Lower leg skin (tissue), 4 donors: Measurements from ENCODE around the gene ZNF385D. TPM values are rescaled to one million over a fixed set of nuclear protein-coding genes. Genes with fewer than 3 reads are reported as not detected.

Source experiments
- DNase-seq, 2 donors: peaks; one replicate each; pipeline ENCODE4 v3.0.0-alpha.2; 2019; ENCODE audit warnings: low spot score in 2 of 2
- H3K4me3 ChIP-seq: fragments of 200-600 bp; sonication (generic); 2 replicates; pipeline ENCODE4 v1.5.1; 2017; ENCODE audit warnings: mild to moderate bottlenecking, low read depth; ENCODE audit not compliant: poor library complexity, severe bottlenecking
- POLR2A ChIP-seq, 2 donors: fragments of 450-650 bp; IDR thresholded peaks; one replicate each; pipeline ENCODE4 v1.6.1; 2016 to 2017; ENCODE audit warnings: antibody characterized with exemption in 2 of 2, mild to moderate bottlenecking in 1 of 2, moderate library complexity in 1 of 2
- WGBS, 2 donors: methylation state at CpG; one replicate each; pipeline ENCODE4 v1.1.5; 2018; 5-methylcytosine and 5-hydroxymethylcytosine counted together
- intact Hi-C: fragments of 100-400 bp; cut with DNase I; formaldehyde crosslinking; loops from one replicate; pipeline ENCODE4 v1.15.0; 2023; ENCODE audit warnings: low total_unique reads
- total RNA-seq, 4 donors: library from RNA; depleted of rRNA; stranded (reverse); fragments of >200 nt; gene quantifications; one replicate each; pipeline ENCODE4 v1.1.0, GENCODE V29; 2016
- TF ChIP-seq, protein P1 (sequence below), 3 donors: fragments of 450-650 bp; IDR thresholded peaks; one replicate each; pipeline ENCODE4 v1.5.1; 2016; ENCODE audit warnings: antibody characterized with exemption in 3 of 3, mild to moderate bottlenecking in 3 of 3, moderate library complexity in 2 of 3

The ZNF385D gene
- total RNA-seq, 4 donors from 2014 or later = 0.38 to 4.2 (median 2.1) TPM

DNA sequence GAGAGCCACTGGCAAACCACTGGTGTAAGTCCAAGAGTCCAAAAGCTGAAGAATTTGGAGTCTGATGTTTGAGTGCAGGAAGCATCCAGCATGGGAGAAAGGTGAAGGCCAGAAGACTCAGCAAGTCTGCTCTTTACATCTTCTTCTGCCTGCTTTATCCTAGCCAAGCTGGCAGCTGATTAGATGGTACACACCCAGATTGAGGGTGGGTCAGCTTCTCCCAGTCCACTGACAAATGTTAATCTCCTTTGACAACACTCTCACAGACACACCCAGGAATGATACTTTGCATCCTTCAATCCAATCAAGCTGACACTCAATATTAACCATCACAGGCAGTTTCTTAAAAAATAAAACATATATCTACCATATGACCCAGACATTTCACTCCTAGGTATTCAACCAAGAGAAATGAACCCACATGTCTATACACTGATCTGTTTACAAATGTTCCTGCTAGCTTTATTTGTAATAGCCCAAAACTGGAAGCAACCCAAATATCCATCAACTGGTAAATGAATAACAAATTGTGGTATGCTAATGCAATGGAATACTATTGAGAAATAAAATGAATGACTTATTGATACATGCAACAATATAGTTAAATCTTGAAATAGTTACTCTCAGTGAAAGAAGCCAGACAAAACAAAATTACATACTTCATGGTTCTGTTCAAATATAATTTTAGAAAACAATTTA, 373.8 kb downstream of the ZNF385D start:
- no peak overlapping the region for H3K4me3 ChIP-seq
- intact Hi-C loops = no loop called here
- TF ChIP-seq, protein P1, sequence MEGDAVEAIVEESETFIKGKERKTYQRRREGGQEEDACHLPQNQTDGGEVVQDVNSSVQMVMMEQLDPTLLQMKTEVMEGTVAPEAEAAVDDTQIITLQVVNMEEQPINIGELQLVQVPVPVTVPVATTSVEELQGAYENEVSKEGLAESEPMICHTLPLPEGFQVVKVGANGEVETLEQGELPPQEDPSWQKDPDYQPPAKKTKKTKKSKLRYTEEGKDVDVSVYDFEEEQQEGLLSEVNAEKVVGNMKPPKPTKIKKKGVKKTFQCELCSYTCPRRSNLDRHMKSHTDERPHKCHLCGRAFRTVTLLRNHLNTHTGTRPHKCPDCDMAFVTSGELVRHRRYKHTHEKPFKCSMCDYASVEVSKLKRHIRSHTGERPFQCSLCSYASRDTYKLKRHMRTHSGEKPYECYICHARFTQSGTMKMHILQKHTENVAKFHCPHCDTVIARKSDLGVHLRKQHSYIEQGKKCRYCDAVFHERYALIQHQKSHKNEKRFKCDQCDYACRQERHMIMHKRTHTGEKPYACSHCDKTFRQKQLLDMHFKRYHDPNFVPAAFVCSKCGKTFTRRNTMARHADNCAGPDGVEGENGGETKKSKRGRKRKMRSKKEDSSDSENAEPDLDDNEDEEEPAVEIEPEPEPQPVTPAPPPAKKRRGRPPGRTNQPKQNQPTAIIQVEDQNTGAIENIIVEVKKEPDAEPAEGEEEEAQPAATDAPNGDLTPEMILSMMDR (IDR thresholded peaks at IDR 0.05) = no peak
- TF ChIP-seq POLR2A (IDR thresholded peaks at IDR 0.05) = no peak
- no peak for DNase-seq

DNA sequence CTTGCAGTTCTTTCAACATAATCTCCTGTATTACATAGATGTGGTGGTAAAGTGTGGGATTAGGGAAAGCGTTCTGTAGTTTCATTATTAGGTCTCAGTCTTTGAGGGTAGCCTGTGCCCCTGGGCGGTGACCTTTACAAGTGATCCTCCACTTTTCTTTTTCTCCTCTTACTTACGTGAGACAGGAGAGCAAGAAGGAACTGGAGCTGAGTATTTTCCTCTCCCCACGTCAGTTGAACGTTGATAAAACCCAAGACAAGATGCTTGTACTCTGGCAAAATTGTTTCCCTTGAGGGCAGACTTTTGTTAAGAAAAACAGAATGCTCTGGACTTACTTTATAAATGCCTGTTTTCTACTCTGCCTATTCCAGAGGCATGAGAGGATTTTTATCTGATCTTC, 378.7 kb downstream of the ZNF385D start:
- DNase-seq = no peak
- no peak overlapping the region for H3K4me3 ChIP-seq
- 42 to 48% methylated on average over 5 of the region's 5 CpGs for WGBS, 2 donors
- intact Hi-C loops = no loop called here
- TF ChIP-seq, protein P1 (IDR thresholded peaks at IDR 0.05) = no peak
- TF ChIP-seq POLR2A (IDR thresholded peaks at IDR 0.05) = no peak
